Right ventricle myocardium inferior (tissue), 1 donor: ENCODE measurements around the gene GRAMD1A. TPM values are rescaled to one million over a fixed set of nuclear protein-coding genes. Genes with fewer than 3 reads are reported as not detected.
A peak's percentile ranks its signal among the peaks of the same experiment; 100 is the strongest.
"Not testable (repeated sequence)": the region's sequence is repeated elsewhere in the genome, so short reads cannot be mapped to it uniquely, and the experiment has no call there.

Experiments
- ATAC-seq: fragments of 200-7000 bp; cut with Tn5 transposase; one replicate; pipeline ENCODE4 v1.9.1; 2020; ENCODE audit warnings: mild to moderate bottlenecking, moderate library complexity
- DNase-seq: peaks from one replicate; pipeline ENCODE4 v3.0.0; 2021; ENCODE audit errors: missing footprints
- intact Hi-C: fragments of 100-400 bp; cut with DNase I; formaldehyde crosslinking; loops from one replicate; pipeline ENCODE4 v1.11.0; 2022
- total RNA-seq: library from RNA; stranded (reverse); fragmentation: NEBNext Ultra II Directional; extraction: Animal tissue kit (Norgen Biotek cat#: 25700); gene quantifications from one replicate; pipeline ENCODE4 v1.2.1, GENCODE V29; 2021
- donor health status: DM: no; HTN: yes; CAD: no; lungs with severe emphysema.

Gene GRAMD1A
- total RNA-seq, 1 donor from 2014 or later, result 25.8 TPM

DNA sequence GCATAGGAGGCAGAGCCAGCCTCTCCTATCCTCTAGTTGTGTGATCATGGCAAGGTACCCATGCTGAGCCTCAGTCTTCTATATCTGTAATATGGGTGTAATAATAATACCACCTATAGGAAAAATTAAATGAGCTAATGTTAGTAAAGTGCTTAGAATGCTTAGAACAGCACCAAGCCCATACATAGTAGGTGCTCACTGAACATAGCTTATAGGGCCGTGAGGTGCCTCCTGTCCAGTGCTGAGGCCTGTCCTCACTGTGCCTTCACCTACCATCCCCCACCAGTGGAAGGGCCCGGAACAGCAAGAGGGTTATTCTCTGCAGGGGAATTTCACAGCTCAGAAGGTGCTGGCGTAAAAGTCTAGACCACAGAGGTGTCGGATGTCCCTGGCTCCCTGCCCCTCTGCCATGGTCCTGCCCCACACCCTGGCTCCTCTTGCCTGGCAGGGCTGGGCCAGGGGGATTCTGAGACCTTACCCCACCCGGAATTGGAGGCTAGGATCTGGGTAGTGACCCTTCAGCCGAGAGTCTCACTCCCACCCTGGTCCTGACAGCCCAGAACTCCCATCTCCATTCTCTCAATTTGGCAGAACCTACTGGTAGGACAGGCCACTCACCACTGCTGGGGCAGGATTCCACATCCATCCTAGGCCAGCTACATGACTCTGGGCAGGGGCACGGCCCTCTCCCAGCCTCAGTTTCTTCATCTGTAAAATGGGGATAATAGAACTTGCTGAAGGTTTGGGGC is 27.9 kb downstream of the GRAMD1A start:
- ATAC-seq (no peak), DNase-seq (no peak)

DNA sequence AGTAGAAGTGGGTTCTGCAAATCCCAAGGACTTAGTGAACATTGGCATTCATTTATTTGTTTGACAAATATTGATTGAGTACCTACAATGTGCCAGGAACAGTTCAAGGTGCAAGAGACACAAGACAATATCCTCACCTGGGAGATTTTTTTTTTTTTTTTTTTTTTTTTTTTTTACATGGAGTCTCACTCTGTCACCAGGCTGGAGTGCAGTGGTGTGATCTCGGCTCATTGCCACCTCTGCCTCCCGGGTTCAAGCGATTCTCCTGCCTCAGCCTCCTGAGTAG is 28.4 kb downstream of the GRAMD1A start:
- DNase-seq, intact Hi-C loops: not testable (repeated sequence)

More for the DNA sequence above, 27.9 kb downstream of the GRAMD1A start:
- intact Hi-C loops, result no loop called here

DNA sequence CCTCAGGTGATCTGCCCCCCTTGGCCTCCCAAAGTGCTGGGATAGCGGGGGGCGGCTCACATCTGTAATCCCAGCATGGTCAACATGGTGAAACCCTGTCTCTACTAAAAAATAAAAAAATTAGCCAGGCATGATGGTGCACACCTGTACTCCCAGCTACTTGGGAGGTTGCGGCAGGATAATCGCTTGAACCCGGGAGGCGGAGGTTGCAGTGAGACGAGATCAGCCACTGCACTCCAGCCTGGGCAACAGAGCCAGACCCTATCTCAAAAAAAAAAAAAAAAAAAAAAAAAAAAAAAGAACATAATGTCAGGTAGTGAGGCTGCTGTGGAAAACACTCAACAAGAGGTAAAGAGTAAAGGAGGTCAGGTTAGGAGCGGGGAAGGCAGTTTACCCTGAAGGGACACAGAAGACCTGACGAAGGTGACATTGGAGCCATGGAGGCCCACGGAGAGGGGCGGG is 29.2 kb downstream of the GRAMD1A start:
- intact Hi-C loops, ATAC-seq, DNase-seq: not testable (repeated sequence)

More for the DNA sequence above, 28.4 kb downstream of the GRAMD1A start:
- not testable (repeated sequence) for ATAC-seq

DNA sequence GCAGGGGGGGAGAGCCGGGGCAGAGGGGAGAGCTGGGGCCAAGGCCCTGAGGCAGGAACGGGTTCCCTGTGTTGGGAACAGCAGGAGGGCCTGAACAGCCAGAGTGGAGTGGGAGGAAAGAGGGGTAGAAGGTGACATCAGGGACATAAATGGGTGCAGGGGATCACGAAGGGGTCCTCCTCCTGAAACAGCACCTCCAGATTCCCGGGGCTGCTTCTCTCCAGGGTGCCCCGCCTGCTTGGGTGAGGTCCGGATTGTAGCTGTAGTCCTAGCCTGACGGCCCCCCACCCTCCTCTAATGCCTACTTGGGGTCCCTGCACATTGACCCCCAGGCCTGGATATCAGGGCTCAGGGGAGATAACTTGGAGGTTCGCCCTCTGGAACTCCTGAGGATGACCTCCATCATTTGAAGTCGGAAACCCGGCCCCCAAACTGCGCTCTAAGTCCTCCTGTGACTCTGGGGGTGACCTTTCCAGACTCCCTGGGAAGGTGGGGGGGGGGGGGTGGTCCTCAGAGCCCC is 29.7 kb downstream of the GRAMD1A start:
- intact Hi-C loops, result no loop called here
- no peak for ATAC-seq
- no peak for DNase-seq

DNA sequence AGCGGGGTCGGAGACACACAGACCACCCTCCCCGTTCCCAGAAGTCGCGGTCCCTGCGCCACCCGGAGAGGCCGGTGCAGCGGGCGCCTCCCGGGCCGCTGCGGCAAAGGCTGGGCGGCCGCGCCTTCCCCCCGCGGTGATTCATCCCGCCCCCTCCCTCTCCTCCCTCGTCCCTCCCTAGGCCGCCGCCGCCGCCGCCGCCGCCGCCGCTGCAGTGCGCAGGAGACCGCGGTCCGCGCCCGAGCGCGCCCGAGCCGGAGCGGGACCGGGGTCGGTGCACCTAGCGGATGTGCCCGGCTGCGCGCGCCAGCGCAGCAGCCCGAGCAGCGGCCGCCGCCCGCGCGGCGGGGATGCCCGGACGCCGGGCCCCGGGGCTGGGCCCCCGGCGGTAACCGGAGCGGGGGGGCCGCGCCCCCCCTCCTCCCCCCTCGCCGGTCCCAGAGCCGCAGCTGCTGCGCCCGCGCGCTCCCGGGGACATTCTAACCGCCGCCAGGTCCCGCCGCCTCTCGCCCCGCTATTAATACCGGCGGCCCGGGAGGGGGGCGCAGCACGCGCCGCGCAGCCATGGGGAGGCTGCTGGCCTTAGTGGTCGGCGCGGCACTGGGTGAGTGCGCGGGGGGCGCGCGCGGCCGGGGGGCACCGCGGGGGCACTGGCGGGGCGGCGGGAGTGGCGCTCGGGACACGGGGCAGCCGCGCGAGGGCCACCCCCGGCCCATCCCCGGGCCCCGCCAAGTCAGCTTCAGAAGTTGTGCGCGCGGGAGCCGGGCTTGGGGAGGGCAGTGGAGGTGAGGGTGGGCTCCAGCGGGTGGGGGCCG is 30.3 kb downstream of the GRAMD1A start, which contains the start of gene SCN1B:
TSS of gene SCN1B (plus strand) at position 214 of the 815 bp plus-strand sequence. CDS start at position 565, 351 bp downstream.
- peak; percentile 73 for ATAC-seq
- intact Hi-C loops, result no loop called here
- DNase-seq, result peak; percentile 82

DNA sequence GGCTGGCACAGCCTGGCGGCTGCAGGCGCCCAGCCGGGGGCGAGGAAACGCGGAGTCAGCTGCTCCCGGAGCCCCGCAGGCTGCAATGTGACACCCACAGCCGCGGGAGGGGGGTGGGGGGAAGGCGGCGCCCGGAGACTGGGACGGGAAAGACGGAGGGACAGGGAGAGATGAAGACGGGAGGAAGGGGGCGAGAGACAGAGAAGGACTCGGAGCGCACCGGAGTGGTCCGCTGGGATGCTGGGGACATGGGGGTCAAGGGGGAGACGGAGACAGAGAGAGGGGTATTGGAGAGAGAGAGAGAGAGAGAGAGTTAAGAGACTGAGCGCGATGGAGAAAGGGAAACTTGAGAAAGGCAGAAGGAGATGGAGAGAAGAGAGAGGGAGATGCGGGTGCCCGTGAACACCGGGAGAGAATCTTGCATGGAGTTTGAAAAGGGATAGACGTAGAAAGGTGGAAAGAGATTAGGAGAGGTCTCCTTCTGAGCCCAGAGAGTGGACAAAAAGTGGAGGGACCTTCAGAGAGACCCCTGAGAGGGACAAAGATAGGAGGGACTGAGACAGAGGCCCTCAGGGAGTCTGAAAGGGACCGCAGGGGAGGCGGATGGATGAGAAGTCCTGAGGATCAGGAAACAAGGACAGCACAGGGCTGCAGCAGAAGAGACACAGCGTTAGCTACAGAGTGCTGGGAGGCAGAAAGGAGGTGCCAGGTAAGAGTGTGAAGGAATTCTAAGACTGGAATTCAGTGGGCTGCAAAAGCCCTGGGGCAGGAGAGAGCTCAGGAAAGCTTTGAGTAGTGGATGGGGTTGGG is 31.2 kb downstream of the GRAMD1A start:
- DNase-seq (no peak), ATAC-seq (peak; percentile 32)
- intact Hi-C loops, result no loop called here

DNA sequence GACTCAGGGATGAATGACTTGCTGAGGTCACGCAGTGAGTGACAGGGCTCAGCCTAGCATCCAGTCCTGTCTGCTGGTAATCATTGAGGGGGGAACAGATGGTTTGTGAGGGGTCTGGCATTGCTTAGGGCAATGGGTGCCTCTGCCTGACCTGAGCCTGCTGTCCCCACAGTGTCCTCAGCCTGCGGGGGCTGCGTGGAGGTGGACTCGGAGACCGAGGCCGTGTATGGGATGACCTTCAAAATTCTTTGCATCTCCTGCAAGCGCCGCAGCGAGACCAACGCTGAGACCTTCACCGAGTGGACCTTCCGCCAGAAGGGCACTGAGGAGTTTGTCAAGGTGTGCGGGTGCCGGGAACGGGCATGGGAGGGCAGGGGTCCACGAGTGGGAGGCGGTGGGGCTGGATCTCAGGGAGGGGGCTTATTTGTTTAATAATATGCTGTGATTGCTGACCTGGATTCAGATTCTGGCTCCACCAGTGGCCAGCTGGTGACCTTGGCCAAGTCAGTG is 32.3 kb downstream of the GRAMD1A start:
- intact Hi-C loops, result no loop called here
- DNase-seq, result no peak

DNA sequence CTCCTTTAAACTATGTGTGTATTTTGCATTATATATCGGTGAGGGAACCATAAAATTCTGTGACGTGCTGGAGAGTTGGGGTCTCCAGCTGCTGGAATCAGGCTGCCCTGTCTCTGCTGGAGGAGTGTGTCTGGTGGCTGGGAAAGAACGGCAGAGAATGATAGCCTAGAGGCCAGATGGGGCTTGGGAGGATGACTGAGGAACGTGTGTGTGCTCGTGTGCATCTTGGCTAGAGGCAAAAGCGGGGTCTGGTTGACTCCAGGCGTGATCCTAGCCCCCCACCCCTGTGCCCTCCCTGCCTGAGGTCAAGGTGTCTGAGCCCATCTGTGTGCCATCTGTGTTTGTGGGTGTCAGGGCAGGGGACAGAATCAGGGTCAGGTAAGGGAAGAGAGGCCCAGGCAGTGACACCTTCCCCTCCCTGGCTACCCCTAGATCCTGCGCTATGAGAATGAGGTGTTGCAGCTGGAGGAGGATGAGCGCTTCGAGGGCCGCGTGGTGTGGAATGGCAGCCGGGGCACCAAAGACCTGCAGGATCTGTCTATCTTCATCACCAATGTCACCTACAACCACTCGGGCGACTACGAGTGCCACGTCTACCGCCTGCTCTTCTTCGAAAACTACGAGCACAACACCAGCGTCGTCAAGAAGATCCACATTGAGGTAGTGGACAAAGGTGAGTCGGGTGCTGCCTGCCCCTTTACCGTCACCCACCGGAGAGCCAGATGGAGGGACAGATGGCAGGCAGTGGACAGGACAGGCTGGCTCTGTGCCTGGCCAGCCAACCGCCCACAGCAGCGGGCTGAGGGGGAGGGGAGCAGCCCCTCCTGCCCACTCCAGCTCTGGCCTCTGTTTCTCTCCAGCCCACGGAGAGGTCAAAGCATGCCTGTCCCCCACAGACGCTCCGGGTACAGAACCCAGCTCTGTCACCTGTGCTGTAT is 33.2 kb downstream of the GRAMD1A start:
- intact Hi-C loops, result no loop called here
- ATAC-seq (no peak), DNase-seq (no peak)

More for the DNA sequence above, 32.3 kb downstream of the GRAMD1A start:
- ATAC-seq, result no peak

DNA sequence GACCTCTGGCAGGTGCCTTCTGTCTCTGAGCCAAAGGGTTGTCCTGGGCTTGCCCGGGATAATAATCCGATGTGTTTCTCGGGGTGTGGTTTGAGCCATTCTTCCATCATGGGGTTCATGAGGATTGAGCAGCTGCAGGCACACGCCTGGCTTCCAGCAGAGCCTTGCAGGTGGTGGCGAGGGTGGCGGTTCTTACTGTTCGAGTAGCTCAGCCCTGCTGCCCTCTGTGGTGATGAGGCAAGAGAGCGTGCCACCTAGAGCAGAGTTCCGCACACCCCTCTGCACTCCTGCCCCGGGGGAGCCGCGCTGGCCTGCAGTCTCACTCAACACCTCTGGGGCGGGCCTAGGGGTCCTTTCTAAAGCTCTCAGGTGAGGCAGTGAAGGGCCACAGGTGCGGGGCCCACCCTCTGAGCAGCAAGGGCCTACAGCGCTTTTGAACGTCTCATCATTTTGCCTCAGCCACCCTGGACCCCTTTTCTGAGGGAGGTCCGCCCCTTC is 33.9 kb downstream of the GRAMD1A start:
- intact Hi-C loops, result no loop called here
- DNase-seq, result no peak
- no peak for ATAC-seq

DNA sequence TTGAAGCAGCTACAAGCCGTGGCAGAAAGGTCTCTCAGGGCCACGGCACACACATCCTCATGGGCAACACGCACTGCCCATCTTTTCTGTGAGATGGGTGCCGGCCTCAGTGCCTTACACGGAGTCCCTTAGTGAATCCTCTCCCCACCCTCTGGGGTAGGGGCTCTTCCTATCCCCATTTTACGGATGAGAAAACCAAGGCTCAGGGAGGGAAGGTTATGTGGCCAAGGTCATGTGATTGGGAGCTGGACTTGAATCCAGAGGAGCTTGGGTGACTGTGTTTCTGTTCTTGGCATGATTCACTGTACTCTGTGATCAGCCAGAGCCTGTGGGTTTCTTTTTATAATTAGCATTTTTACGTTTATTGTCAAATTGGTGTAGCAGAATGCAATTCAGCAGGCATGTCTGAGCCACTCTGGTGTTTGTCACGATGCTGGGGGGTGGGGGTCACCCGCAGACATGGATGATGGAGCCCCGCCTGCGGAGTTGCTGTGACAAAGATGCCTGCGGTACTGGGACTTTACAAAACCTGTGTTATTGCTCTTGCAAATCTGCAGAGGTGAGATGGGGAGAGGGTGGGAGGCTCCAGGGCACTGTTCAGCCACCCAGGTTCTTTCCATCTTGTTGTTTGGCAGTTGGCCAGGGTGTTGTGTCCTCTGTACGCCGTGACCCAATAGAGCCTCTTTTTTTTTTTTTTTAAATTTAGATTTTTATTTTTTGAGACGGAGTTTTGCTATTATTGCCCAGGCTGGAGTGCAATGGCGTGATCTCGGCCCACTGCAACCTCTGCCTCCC is 34.7 kb downstream of the GRAMD1A start:
- ATAC-seq (no peak), DNase-seq (no peak)
- intact Hi-C loops, result no loop called here

DNA sequence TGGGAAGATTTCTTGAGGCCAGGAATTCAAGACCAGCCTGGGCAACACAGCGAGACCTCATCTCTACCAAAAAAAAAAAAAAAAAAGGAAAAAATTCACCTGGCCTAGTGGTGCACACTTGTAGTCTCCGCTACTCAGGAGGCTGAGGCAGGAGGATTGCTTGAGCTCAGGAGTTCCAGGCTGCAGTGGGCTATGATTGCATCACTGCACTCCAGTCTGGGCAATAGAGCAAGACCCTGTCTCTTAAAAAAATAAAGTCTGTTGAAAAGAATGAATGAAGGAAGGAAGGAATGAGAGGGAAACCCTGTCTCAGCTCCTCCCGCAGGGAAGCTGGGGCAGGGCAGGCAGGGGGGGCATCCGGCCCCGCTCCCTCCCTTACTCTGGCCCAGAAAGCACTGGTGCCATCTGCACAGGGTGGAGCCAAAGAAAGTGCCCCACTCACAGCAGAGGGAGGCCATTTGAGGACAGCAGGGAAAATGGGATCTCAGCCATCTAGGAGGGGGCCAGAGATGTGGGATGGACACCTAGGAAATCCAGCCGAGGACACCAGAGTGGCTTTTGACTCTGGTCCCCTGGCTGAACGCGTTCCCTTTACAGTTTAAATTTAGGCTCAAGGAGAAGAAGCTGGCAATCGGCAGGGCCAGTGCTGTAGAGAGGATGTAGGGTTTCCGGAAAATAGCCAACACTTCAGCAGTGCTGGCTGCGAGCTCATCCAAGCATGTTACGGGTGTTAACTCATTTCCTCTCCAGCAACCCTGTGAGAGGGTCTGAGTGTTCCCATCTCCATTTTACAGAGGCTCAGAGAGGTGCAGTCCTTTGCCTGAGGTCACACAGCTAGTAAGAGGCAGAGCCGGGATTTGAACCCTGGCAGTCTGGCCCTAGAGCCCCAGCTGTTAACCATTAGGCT is 37.8 kb downstream of the GRAMD1A start:
- peak; percentile 35 for ATAC-seq
- intact Hi-C loops, result no loop called here

DNA sequence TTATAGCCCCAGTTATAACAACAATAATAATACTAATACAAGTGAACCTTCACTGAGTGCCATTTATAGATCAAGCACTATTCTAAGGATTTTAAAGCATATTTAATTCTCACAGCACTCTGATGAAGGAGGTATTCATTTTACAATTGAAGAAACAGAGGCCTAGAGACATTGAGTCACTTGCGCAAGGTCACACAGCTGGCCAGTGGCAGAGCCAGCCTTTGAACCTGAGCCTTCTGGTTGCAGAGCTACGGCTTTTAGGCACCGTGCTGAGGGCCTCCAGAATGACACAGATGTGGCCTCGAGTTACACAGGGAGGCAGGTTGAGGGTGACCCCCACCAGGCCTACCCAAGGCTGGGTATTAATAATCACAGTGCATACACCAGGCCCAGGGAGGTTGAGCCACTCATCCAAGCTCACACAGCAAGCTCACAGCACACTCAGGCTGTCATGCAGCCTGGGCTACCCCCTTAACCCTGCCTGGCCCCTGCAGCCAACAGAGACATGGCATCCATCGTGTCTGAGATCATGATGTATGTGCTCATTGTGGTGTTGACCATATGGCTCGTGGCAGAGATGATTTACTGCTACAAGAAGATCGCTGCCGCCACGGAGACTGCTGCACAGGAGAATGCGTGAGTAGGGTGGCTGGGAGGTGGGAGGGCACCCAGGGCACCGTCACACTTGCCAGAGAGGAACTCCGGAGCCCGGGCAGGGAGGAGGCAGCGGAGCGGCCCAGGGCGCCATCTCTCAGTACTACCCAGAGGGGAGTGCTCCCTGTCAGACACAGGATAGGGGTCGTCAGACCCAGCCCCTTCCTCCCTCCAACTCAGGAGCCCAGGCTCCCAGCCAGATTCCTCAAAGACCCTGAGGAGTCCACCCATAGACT is 38.7 kb downstream of the GRAMD1A start:
- DNase-seq, result peak; percentile 23
- ATAC-seq, result no peak
- intact Hi-C loops, result no loop called here

More for the DNA sequence above, 37.8 kb downstream of the GRAMD1A start:
- peak; percentile 65 for DNase-seq

DNA sequence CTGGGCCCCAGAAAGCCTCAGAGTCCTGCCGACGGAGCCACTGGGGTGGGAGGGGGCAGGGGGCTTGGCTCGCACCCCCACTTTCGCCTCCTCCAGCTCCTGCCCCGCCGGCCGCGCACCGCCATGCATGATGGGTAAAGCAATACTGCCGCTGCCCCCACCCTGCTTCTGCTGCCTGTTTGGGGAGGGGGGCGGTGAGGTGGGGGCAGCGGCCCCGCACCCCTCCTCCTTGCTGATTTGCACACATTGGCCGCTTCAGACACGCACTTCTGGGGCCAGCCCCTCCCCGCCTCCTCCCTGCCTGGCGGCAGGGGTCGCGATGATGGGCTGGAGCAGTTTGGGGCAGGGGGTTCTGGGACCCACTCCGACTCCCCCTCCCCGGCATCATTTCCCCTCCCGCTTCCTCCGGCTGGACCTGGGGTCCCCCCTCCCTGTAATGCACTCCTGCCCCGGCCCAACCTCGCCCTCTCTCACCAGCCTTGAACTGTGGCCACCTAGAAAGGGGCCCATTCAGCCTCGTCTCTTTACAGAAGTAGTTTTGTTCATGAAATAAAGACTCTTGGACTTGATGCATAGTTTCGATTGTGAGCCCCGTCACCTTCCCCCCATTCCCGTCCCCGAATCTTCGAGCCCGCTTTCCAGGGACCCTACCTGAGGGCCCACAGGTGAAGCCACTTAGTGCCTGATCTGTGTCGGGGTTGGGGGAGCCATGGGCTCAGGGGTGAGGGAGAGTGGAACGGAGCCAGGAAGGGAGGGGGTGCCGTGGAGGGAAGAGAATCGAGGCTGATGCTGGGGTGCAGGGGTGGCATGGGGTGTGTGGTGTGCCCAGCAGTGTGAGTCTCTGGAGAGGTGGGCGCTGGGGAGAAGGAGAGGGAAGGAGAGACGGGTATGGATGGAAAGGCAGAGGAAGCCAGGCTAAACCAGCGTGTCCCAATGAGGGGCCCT is 40.0 kb downstream of the GRAMD1A start:
- intact Hi-C loops, result loop anchor here (5.0 to 10.0 kb wide), 3 partner anchors 102 to 305 kb away; partner anchors contain the start of genes FXYD7, USF2 and ZNF181
- DNase-seq (no peak), ATAC-seq (no peak)
